ENCODE data around the gene BMF.
"Not testable (repeated sequence)": the region's sequence is repeated elsewhere in the genome, so short reads cannot be mapped to it uniquely, and the experiment has no call there.

Gene BMF, protein sequence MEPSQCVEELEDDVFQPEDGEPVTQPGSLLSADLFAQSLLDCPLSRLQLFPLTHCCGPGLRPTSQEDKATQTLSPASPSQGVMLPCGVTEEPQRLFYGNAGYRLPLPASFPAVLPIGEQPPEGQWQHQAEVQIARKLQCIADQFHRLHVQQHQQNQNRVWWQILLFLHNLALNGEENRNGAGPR

DNA sequence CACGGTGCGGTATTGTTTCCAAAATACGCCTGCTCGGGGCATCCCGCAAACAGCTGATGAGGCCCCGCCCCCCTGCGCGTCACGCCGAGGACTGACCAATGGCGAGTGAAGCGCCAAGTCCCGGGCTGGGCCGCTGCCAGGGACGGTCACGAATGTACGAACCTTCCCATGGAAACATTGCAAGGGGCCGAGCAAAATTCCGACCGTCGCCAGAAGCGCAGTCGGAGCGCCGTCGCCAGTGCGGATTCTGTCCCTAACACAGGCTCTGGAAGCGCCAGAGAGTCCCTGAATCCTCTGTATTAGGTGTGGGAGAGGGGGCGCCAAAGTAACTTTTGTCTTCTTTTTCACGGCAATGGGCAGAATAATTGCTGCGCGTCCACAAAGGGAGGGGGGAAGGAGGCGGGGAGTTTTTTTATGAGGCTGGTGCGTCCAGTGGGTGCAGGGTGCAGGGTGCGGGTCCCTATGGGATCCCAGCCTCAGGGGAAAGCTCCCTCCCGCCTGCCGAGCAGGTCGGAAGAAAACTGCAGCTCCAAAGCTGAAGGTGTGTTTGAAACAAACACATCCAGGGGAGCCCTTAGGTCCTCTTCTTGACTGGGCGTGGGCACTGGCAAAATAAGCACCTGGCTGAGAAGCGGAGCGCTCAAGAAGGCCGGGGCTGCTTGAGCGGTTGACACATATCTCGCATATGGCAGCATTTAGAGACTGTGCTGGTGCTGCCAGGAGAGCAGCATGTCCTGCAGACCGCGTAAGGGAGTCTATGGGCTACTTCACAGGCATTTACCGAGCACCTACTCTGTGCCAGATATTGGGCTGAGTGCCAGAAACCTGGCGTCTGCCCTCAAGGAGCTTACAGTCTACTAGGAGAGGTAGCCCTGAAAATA, at the start of gene BMF:
TSS of gene BMF (minus strand) at position 25 of the 881 bp plus-strand sequence. CDS start 2,793 bp downstream, outside the sequence.
- DNase-seq (ENCODE audit: low read depth in 3 of 3), result peak; percentile 95 to 98 (median 98)

DNA sequence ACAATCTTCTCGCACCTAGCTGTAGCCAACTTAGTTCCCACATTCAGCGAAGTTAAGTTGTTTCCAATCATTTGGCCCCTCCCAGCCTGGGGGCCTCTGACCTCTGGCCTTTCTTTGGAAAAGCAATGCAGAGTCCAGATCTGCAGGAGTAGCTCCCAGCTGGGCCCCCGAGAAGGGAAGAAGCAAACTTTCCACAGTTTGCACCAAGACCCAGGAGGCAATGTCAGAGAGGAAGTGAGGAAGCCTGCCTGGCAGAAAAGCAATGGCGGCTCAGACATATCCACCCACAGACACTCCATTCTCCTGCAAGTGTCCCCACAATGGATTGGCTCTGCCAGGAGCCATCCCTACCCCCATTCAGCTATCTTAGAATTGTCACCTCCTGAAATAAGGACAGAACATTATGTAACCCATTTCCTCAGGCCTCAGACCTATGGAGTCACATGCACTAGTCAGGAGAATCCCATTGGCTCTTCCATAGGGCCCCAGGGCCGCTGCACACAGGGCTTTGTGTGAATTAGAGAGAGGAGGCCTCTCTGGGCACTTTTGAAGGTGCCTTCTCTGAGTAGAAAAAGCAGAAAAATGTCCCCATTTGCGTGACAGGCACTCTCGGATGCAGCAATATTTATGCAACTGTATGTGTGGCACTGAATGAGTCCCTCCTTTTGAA, 49.2 kb upstream of the BMF start:
- DNase-seq (ENCODE audit: low read depth in 3 of 3), result no peak

DNA sequence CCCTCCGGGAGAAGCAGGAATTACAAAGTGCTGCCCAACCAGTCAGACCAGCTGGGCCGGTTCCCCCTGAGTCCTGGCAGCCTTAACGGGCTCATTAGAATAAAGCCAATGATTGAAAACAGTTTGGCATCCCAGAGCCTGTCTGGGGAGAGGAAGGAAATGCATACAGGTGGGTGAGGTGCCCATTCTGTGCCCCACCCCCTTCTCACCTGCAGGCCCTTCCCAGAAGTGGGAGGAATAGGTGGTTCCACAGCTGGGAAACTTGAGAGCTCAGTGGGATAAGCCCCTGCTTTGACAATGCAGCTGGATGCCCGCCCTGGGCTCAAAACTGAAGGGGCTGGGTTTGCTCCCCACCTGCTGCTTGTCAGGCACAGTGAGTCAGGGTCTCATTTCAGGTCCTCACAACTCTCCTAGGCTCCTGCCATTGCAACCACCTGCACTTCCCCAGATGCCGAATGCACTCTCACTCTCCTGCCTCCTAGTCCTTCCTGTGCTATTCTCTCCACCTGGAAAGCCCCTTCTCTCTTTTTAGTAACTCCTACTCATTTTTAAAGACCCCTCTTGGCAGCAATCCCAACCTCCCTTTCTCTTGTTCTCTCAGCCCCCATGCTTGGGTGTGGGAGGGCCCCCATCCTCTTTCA, 46.7 kb upstream of the BMF start:
- no peak for DNase-seq (ENCODE audit: low read depth in 3 of 3)

DNA sequence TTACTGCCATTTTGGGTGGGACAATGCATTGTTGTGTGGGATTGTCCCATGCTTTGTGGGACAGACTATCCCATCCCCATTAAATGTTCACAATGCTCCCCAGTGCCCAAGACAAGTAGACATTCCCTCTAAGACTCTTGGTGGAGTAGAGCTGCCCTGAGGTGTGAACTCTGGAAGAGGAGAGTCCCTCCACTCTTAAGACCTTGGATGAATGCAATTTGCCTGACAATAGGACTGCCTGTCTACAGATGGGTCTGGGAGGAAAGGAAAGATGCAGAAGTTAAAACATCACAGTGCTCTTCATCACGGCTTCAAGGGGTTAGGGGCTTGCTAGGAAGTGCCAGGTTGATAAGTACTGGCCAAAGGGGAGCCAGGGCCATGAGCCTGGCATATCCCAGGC, 46.1 kb upstream of the BMF start:
- DNase-seq (ENCODE audit: low read depth in 3 of 3), result not testable (repeated sequence)

DNA sequence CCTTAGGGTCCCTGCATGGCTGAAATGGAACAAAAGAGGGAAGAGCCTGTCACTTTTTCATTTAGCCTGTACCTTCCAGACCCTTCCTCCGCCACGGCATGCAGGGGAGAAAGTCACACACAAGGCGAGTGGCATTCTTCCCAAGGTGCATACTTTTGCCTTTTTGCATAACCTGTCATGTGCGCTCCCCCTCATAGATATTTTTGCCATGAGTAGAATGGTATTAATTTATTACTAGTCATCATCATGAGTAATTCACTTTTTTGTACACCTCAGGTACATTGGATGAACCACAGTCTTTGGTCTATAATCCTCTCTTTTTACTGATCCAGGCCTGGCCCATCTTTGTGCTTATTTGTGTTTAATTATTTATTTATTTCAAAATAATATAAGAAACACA, 43.3 kb upstream of the BMF start:
- DNase-seq (ENCODE audit: low read depth in 3 of 3), result no peak

DNA sequence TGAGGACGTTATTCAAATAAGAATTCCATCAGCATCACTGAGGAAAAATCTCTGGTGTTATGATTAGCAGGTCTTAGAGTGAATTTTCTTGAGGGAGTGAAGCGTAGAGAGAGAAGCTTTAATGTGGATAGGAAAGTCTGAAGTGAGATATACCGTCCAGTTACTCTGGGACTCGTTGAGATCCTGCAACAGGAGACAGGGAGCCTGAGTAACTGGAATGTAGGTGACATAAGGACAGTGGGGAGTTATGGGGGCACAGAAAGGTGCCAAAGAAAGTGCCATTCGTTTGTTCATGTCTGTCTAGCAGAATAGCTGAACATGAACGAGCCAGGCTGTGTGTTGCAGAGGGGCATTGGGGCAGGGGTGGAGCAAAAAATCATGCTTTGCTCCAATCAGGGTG, 42.8 kb upstream of the BMF start:
- no peak for DNase-seq (ENCODE audit: low read depth in 3 of 3)

DNA sequence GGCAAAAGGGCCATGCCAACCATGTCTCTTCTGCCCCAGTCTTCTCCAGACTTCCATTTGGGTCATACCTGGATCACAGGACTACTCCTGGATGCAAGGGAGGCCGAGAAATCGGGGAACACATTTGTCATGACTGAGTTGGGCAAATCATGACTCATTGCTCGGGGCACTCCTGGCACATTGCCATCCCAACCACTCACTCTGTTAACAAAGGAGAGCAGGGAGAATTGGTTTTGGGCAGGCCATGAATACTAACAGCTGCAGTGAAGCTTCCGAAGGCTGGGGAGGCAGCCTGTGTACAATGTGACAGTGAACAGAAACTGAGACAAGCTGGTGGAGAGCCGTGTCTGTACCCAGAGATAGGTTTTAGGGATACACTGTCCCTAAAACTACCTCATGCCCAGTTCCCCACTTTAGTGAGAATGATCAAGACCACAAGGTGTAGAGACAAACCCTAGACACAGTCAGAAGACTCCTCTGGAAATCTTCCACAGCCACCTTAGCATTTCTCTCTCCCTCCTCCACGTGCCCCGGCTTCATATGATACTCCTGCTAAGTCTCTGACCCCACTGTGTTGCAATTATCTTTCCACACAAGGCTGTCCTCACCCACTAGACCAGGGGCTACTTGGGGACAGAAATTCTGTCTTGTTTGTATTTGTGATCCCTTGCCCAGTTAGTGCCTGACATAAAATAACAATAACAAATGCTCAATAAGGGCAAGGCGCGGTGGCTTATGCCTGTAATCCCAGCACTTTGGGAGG, 41.7 kb upstream of the BMF start:
- no peak for DNase-seq (ENCODE audit: low read depth in 3 of 3)

DNA sequence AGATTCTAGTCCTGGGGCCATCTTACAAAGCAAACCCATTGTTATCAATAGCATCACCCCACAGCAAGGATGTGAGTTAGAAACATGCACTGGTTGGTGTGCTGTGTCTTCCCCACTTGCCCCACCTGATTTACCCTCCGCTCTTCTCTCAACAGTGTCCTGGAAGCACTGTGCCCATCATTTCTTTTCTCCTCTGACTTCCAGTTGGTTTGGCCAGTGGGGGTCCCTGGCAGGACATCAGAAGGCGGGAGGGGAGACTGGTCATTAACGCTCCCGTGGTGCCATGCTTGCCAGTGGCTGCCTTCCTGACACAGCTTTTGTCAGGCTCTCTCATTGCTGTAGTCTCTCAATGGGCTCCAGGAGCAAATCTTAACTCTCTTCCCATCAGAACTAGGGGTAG, 40.7 kb upstream of the BMF start:
- no peak for DNase-seq (ENCODE audit: low read depth in 3 of 3)

DNA sequence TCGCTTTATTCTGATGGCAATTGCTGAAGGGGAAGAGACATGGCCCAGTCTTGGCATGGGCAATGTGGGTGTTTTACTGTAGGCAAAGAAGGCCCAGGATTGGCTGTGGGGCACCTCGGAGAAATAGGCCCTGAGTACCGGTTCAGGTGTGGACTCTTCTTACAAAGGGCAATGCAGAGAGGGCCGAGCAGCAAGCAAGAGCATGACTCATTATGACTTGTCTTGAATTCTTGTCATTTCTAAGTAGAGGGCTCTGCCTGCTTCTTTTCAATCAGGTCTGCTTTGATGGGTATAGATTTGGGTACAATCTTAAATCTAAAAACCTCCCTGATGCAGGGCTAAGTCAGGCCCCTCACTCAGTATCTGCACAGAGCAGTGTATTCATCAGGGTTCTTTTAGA, 37.4 kb upstream of the BMF start:
- DNase-seq (ENCODE audit: low read depth in 3 of 3), result no peak

DNA sequence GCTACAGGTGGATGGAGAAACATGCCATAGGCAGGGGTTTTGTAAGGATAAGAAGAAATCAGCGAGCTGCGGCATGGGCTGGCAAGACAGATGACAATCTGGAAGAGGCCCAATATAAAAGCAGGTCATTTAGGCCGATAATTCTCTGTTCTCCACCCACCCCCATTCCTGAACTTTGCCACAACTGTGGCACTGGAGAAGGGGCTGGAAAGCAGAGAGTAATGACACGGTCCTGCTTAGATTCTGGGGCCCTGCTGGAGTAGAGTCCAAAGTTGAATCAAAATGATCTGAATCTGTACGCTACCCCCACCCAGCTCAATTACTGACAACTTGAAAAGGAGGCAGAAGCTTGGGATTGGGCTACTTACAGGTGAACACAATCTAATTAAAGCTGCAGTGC, 33.7 kb upstream of the BMF start:
- no peak for DNase-seq (ENCODE audit: low read depth in 3 of 3)

DNA sequence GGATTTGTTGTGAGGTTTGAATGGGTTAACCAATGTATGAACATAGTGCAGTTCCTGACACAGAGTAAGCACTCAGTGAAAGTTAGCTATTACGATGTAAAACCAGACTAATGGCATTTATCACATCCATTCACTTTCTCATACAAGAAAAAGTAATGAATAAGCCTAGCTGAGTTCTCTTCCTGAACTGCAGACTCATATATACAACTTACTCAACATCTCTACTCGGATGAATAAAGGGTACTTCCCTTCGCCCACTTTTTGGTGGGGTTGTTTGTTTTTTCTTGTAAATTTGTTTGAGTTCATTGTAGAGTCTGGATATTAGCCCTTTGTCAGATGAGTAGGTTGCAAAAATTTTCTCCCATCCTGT, 29.5 kb upstream of the BMF start:
- DNase-seq (ENCODE audit: low read depth in 3 of 3), result not testable (repeated sequence)

DNA sequence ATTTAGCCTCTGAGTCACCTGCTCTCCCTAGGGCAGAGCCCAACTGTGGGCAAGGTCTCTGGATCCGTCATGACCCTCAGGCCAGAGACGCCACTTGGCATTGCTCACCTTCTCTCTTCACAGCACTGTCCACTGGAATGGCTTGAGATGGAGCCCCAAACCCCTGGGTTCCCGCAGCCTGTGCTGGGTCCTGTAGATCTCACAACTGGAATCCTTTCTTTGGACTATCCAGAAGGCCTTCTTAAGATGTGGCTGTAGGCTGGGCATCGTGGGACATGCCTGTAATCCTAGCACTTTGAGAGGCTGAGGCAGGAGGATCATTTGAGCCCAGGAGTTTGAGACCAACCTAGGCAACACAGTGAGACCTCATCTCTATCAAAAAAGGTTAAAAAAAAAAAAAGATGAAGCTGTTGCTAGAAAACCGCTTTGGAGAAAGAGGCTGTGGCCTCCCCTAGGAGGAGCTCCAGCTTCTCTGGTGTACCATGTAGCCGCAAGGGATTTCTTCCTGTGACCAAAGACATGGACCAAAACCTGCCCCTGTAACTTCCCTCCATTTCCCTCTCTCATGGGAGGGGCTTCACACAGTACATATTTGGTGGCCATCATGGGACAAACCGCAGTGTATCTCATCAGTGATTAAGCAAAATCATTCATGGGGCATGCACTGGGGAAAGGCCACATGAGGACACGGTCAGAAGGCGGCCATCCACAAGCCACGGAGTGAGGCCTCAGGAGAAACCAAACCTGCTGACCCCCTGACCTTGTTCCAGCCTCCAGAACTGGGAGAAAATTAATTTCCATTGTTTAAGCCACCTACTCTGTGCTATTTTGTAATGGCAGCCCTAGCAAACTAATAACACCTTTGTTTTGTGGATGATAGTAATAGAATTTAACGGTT, 28.9 kb upstream of the BMF start:
- DNase-seq (ENCODE audit: low read depth in 3 of 3), result no peak

DNA sequence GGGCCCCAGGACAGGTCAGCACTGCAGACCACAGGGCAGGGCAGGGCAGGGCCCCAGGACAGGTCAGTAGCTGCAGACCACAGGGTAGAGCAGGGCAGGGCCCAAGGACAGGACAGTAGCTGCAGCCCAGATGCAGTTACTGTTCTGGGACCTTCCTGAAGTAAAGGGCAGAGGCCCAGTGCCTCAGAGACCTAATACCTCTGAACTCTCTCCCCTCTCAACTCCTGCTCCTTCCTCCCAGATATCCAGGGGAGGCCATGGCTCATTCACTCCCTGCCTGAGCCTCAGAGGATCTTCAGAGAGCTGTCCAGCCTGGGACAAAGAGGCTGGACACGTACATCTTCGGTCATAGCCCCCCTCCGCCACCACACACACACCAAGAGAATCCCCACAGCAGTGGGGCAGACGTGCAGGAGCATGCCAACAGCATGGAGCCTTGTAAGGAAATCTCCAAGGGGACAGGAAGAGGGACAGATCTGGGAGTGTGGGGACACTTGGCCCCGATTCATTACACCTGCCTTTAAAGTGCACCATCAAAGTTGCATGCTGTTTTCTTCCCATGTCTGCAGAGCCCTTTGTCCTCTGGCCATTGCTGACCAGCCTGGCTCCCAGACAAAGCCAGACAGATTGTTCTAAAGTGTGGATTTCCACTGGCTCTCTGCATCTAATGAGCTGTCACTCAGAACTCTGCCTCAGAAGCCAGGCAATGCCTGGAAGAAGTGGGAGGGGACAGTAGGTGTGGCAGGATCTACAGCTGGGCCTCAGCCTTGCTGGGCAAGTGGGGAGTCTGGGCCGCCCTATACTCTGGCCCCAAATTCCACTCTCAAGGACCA, 28.0 kb upstream of the BMF start:
- DNase-seq (ENCODE audit: low read depth in 3 of 3), result no peak

DNA sequence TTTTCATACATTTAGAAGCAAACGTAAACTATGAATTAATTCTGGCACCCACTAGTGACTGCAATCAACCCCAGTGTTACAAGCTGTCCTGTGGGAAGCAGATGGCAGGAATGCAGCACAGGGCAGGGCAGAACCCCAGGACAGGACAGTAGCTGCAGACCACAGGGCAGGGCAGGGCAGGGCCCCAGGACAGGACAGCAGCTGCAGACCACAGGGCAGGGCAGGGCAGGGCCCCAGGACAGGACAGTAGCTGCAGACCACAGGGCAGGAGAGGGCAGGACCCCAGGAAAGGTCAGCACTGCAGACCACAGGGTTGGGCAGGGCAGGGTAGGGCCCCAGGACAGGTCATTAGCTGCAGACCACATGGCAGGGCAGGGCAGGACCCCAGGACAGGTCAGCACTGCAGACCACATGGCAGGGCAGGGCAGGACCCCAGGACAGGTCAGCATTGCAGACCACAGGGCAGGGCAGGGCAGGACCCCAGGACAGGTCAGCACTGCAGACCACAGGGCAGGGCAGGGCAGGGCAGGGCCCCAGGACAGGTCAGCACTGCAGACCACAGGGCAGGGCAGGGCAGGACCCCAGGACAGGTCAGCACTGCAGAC, 27.3 kb upstream of the BMF start:
- DNase-seq (ENCODE audit: low read depth in 3 of 3), result not testable (repeated sequence)

DNA sequence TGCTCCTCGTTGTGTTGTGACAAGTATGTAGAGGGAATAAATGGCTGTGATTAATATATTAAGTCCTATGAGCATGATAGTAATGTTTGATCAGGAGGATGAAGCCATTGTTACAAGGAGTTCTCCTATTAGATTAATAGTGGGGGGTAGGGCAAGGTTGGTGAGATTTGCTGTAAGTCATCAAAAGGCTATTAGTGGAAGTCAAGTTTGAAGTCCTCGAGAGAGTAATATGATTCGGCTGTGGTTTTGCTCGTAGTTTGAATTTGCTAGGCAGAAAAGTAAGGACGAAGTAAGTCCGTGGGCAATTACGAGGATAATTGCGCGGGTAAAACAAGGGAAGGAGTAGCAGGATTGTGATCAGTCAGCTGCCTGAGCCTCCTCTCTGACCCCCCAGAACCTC, 26.2 kb upstream of the BMF start:
- DNase-seq (ENCODE audit: low read depth in 3 of 3), result no peak

DNA sequence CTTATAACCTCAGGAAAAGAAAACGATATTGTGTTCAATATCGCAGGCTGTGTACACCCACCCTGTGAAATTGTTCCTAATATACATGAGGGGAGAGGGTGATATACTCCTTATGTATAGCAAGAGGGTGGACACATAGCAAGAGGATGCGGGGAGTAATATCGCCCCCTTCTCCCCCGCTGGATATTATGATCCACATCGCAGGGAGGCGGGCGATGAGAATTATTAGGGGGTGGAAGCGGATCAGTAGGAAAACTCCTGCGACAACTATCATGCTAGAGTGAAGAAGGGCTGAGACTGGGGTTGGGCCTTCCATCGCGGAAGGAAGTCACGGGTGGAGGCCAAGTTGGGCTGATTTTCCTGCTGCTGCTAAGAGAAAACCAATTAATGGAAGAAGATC, 24.9 kb upstream of the BMF start:
- DNase-seq (ENCODE audit: low read depth in 3 of 3), result no peak

DNA sequence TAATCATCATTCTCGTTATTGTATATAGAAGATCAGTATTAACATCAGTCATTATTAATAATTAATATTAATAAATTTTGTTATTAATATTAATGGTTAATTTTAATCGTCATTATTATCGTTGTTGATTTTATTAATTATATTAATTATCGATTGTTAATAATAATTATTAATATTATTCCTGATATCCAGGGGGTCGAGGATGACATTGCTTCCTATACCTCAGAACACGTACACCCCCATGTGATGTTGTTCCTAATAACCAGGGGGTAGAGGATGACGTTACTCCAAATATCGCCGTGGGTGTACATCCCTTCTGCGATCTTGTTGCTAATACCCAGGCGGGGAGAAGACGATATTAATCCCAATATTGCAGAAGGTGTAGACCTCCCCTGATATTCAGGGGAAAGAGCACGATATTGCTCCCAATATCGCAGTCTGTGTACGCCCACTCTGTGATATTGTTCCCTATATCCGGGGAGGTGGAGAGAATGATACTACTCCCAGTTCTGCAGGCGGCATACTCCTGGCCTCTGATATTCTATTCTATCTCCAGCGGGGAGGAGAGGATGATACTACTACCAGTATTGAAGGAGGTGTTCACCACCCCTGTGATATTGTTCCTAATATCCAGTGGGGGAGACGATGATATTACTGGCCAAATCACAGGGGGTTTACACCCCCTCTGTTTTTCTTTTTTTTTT, 22.3 kb upstream of the BMF start:
- DNase-seq (ENCODE audit: low read depth in 3 of 3), result no peak

DNA sequence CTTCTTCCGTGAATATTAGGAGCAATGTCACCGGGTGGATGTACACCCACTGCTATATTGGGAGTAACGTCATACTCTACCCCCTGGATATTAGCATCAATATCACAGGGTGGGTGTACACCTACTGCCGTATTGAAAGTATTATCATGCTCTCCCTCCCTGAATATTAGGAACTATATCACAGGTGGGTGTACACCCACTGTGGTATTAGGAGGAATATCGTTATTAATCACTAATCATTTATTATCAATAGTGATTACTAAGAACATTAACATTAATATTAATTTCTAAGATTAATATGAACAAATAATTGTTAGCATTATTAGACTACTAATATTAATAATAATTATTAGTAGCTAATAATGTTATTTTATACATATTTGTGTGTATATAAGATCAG, 21.4 kb upstream of the BMF start:
- DNase-seq (ENCODE audit: low read depth in 3 of 3), result no peak
